Measurements from ENCODE around the gene PARD6G.

- no peak for TF ChIP-seq RAD21 (CRISPR knock-in tag; IDR thresholded peaks at IDR 0.05)
- TF ChIP-seq BHLHE40 (IDR thresholded peaks at IDR 0.05; ENCODE audit: low read length): no peak
- no peak for TF ChIP-seq TBP (CRISPR knock-in tag; IDR thresholded peaks at IDR 0.05)
- TF ChIP-seq MTF2 (CRISPR knock-in tag; IDR thresholded peaks at IDR 0.05; ENCODE audit: borderline replicate concordance): no peak
- no peak for TF ChIP-seq MYC (CRISPR knock-in tag; IDR thresholded peaks at IDR 0.05; ENCODE audit: borderline replicate concordance)
- TF ChIP-seq KDM1A (CRISPR knock-in tag; IDR thresholded peaks at IDR 0.05): no peak
Observed at GRCh38 chr18:80180778-80181564, 66.3 kb downstream of the PARD6G start.

Data from HepG2 (cell line).